SU-DHL-6 (cell line): ENCODE data around the gene PCDH17.

Source experiments
- H2AFZ ChIP-seq: fragments of 200-600 bp; sonication (generic); 2 replicates; pipeline ENCODE4 v1.6.1; 2014; ENCODE audit warnings: low read depth, mild to moderate bottlenecking, moderate library complexity, mixed read lengths, antibody characterized with exemption, low read length; ENCODE audit not compliant: severe bottlenecking
- H3F3A ChIP-seq: fragments of 200-600 bp; shearing (Covaris generic); 2 replicates; pipeline ENCODE4 v1.6.0; 2016; ENCODE audit warnings: antibody characterized with exemption, mild to moderate bottlenecking; ENCODE audit not compliant: insufficient read depth
- H3K27ac ChIP-seq: fragments of 200-600 bp; sonication (generic); 2 replicates; pipeline ENCODE4 v1.5.1; 2016; ENCODE audit warnings: low read depth, mild to moderate bottlenecking, low read length, moderate library complexity, mixed read lengths
- H3K27me3 ChIP-seq: fragments of 200-600 bp; sonication (generic), shearing (Covaris generic); 2 replicates; pipeline ENCODE4 v1.6.0; 2014; ENCODE audit warnings: mild to moderate bottlenecking, low read length
- H3K36me3 ChIP-seq: fragments of 200-600 bp; sonication (generic); 2 replicates; pipeline ENCODE4 v1.6.1; 2014; ENCODE audit warnings: mild to moderate bottlenecking, low read length, mixed read lengths
- H3K4me2 ChIP-seq: fragments of 300-600, 200-600 bp; shearing (Covaris generic), sonication (generic); 2 replicates; pipeline ENCODE4 v1.6.0; 2014; ENCODE audit warnings: low read length, low read depth, mild to moderate bottlenecking; ENCODE audit not compliant: poor library complexity, severe bottlenecking
- H3K4me3 ChIP-seq: fragments of 200-600 bp; sonication (generic); 2 replicates; pipeline ENCODE4 v1.5.1; 2014; ENCODE audit warnings: antibody characterized with exemption, low read length, mild to moderate bottlenecking, mixed read lengths; ENCODE audit not compliant: insufficient read depth, poor library complexity, severe bottlenecking
- H3K79me2 ChIP-seq: fragments of 200-600 bp; sonication (generic); 2 replicates; pipeline ENCODE4 v1.6.1; 2014; ENCODE audit warnings: mild to moderate bottlenecking, low read length, moderate library complexity; ENCODE audit not compliant: insufficient read depth
- H3K9ac ChIP-seq: fragments of 200-600 bp; sonication (generic); 2 replicates; pipeline ENCODE4 v1.7.0; 2014; ENCODE audit warnings: mild to moderate bottlenecking, low read length
- H3K9me2 ChIP-seq: fragments of 200-600 bp; sonication (generic); replicated peaks from 2 replicates; pipeline ENCODE4 v1.6.1; 2014; ENCODE audit warnings: low read length; ENCODE audit not compliant: insufficient read depth
- H3K9me3 ChIP-seq: fragments of 200-600 bp; sonication (generic); 2 replicates; pipeline ENCODE4 v1.6.1; 2014; ENCODE audit warnings: low read length, mixed read lengths; ENCODE audit not compliant: insufficient read depth
- H4K20me1 ChIP-seq: fragments of 200-600 bp; sonication (generic); 2 replicates; pipeline ENCODE4 v1.6.1; 2014; ENCODE audit warnings: low read depth, mild to moderate bottlenecking, antibody characterized with exemption, low read length, moderate library complexity, mixed read lengths
- CTCF ChIP-seq: fragments of 200-600 bp; sonication (generic); IDR thresholded peaks from one replicate; pipeline ENCODE4 v1.5.1; 2017; ENCODE audit warnings: antibody characterized with exemption, mild to moderate bottlenecking, low read length, moderate library complexity; ENCODE audit not compliant: insufficient read depth, poor library complexity, severe bottlenecking
- EZH2phosphoT487 ChIP-seq: fragments of 200-600 bp; sonication (generic), shearing (Covaris generic); conservative IDR thresholded peaks from 2 replicates; pipeline ENCODE4 v1.6.1; 2018; ENCODE audit warnings: mild to moderate bottlenecking, antibody characterized with exemption, low read length, moderate library complexity, mixed read lengths

The PCDH17 gene

GRCh38 chr13:57629821-57630235, 1.7 kb upstream of the PCDH17 start:
- H3K27ac ChIP-seq = no peak overlapping the region
- TF ChIP-seq EZH2phosphoT487 (no peak), CTCF (no peak)
- H3K36me3 ChIP-seq = no peaks in the 10 kb centered on the region
- no peak overlapping the region for H3K4me3 ChIP-seq
- H3K79me2 ChIP-seq = no peaks in the 10 kb centered on the region
- H3K9ac ChIP-seq = no peak overlapping the region
- 0 out of 2 replicates have a peak, but pooled peaks cover 5% of the 10 kb centered on the region for H3K9me3 ChIP-seq
- no peaks in the 10 kb centered on the region for H4K20me1 ChIP-seq
- H3K4me2 ChIP-seq = no peak overlapping the region
- no peaks in the 10 kb centered on the region for H3K9me2 ChIP-seq
- no peaks in the 10 kb centered on the region for H3F3A ChIP-seq
- H2AFZ ChIP-seq = no peak overlapping the region
- no peaks in the 10 kb centered on the region for H3K27me3 ChIP-seq

- Histone ChIP-seq H2AFZ (no peak overlapping the region), H3K4me2 (no peak overlapping the region), H3K27me3 (no peaks in the 10 kb centered on the region), H3K27ac (no peak overlapping the region), H3K4me3 (no peak overlapping the region), H3K9me2 (no peaks in the 10 kb centered on the region), H3K36me3 (no peaks in the 10 kb centered on the region), H3F3A (no peaks in the 10 kb centered on the region), H3K9ac (no peak overlapping the region), H3K9me3 (0 out of 2 replicates have a peak, but pooled peaks cover 5% of the 10 kb centered on the region), H3K79me2 (no peaks in the 10 kb centered on the region), H4K20me1 (no peaks in the 10 kb centered on the region)
- TF ChIP-seq EZH2phosphoT487 (no peak), CTCF (no peak)
These were observed 616 bp upstream of the PCDH17 start for GRCh38 chr13:57630661-57631595.

- Histone ChIP-seq H3K27ac (no peak overlapping the region), H2AFZ (no peak overlapping the region), H4K20me1 (no peaks in the 10 kb centered on the region), H3K4me2 (no peak overlapping the region), H3K79me2 (no peaks in the 10 kb centered on the region), H3K27me3 (no peaks in the 10 kb centered on the region), H3K4me3 (no peak overlapping the region), H3F3A (no peaks in the 10 kb centered on the region), H3K9ac (no peak overlapping the region), H3K9me3 (0 out of 2 replicates have a peak, but pooled peaks cover 5% of the 10 kb centered on the region), H3K36me3 (no peaks in the 10 kb centered on the region), H3K9me2 (no peaks in the 10 kb centered on the region)
- TF ChIP-seq CTCF (no peak), EZH2phosphoT487 (no peak)
These were observed 964 bp downstream of the PCDH17 start for GRCh38 chr13:57632276-57633140.
